Thyroid gland (tissue), 4 donors: ENCODE data around the gene ALDH9A1. TPM values are rescaled to one million over a fixed set of nuclear protein-coding genes. Genes with fewer than 3 reads are reported as not detected.
"Not testable (repeated sequence)": the region's sequence is repeated elsewhere in the genome, so short reads cannot be mapped to it uniquely, and the experiment has no call there.

Experiments
- DNase-seq, 2 donors: peaks; one replicate each; pipeline ENCODE4 v3.0.0-alpha.2; 2019
- H3K27ac ChIP-seq, 3 donors: fragments of 200-600 bp; sonication (generic); 1 replicate in 2 of 3; 2 replicates in 1 of 3; pipeline ENCODE4 v1.5.1; 2016 to 2019; ENCODE audit warnings: mild to moderate bottlenecking in 1 of 3, moderate library complexity in 1 of 3
- H3K27me3 ChIP-seq: fragments of 200-600 bp; sonication (generic); one replicate; pipeline ENCODE4 v1.5.1; 2019
- H3K36me3 ChIP-seq, 2 donors: fragments of 200-600 bp; sonication (generic); one replicate each; pipeline ENCODE4 v1.5.1; 2016 to 2019
- H3K4me1 ChIP-seq, 2 donors: fragments of 200-600 bp; sonication (generic); one replicate each; pipeline ENCODE4 v1.5.1; 2017 to 2019
- H3K4me3 ChIP-seq, 3 donors: fragments of 200-600 bp; sonication (generic); replicated peaks in 1 of 3; 1 replicate in 2 of 3; 2 replicates in 1 of 3; pipeline ENCODE4 v1.5.1; 2016; ENCODE audit warnings: mild to moderate bottlenecking in 1 of 3
- H3K9me3 ChIP-seq: fragments of 200-600 bp; sonication (generic); one replicate; pipeline ENCODE4 v1.5.1; 2017
- POLR2A ChIP-seq, 2 donors: fragments of 450-650 bp; IDR thresholded peaks; one replicate each; pipeline ENCODE4 v1.6.1; 2017; ENCODE audit warnings: antibody characterized with exemption in 2 of 2, mild to moderate bottlenecking in 2 of 2, moderate library complexity in 1 of 2
- WGBS, 2 donors: methylation state at CpG; one replicate each; pipeline ENCODE4 v1.1.5; 2017; 5-methylcytosine and 5-hydroxymethylcytosine counted together
- intact Hi-C: fragments of 100-400 bp; cut with DNase I; formaldehyde crosslinking; loops from one replicate; pipeline ENCODE4 v1.15.1; 2023
- total RNA-seq, 4 donors: library from RNA; depleted of rRNA; stranded (reverse); fragments of >200 nt; gene quantifications; one replicate each; pipeline ENCODE4 v1.2.3, GENCODE V29; 2016
- TF ChIP-seq, protein P1 (sequence below), 6 experiments: fragments of 200-600 bp in 3 of 6; fragments of 450-650 bp in 3 of 6; sonication (generic) in 3 of 6; IDR thresholded peaks; one replicate each; pipeline ENCODE4 v1.5.1; 2016 to 2019; ENCODE audit warnings: antibody characterized with exemption in 6 of 6, mild to moderate bottlenecking in 2 of 6, inconsistent platforms in 1 of 6, moderate library complexity in 1 of 6

Gene ALDH9A1
- total RNA-seq, 4 donors from 2014 or later = 99.7 to 348 (median 192) TPM

- H3K27me3 ChIP-seq = no peaks in the 10 kb centered on the region
- H3K36me3 ChIP-seq = no peaks in the 10 kb centered on the region
- H3K4me1 ChIP-seq = peaks cover 3 to 5% of the 10 kb centered on the region in 2 donors
- 91 to 97% methylated on average over 5 of the region's 5 CpGs for WGBS, 2 donors
- DNase-seq = no peak
- H3K4me3 ChIP-seq = no peak overlapping the region
- no peak overlapping the region for H3K27ac ChIP-seq
- TF ChIP-seq, protein P1, sequence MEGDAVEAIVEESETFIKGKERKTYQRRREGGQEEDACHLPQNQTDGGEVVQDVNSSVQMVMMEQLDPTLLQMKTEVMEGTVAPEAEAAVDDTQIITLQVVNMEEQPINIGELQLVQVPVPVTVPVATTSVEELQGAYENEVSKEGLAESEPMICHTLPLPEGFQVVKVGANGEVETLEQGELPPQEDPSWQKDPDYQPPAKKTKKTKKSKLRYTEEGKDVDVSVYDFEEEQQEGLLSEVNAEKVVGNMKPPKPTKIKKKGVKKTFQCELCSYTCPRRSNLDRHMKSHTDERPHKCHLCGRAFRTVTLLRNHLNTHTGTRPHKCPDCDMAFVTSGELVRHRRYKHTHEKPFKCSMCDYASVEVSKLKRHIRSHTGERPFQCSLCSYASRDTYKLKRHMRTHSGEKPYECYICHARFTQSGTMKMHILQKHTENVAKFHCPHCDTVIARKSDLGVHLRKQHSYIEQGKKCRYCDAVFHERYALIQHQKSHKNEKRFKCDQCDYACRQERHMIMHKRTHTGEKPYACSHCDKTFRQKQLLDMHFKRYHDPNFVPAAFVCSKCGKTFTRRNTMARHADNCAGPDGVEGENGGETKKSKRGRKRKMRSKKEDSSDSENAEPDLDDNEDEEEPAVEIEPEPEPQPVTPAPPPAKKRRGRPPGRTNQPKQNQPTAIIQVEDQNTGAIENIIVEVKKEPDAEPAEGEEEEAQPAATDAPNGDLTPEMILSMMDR (IDR thresholded peaks at IDR 0.05) = no peak
- TF ChIP-seq POLR2A (IDR thresholded peaks at IDR 0.05) = no peak
- intact Hi-C loops = loop anchor here (10.0 kb wide), 1 partner anchor 62 kb away; no protein-coding TSS in a partner anchor
- H3K9me3 ChIP-seq = no peaks in the 10 kb centered on the region
These were observed 14.4 kb upstream of the ALDH9A1 start for GRCh38 chr1:165712764-165713163.

GRCh38 chr1:165707984-165708706 is 9.8 kb upstream of the ALDH9A1 start:
- H3K4me1 ChIP-seq = peaks cover 3 to 5% of the 10 kb centered on the region in 2 donors
- no peaks in the 10 kb centered on the region for H3K36me3 ChIP-seq
- intact Hi-C loops = no loop called here
- no peaks in the 10 kb centered on the region for H3K27me3 ChIP-seq
- no peaks in the 10 kb centered on the region for H3K9me3 ChIP-seq
- DNase-seq = no peak
- WGBS, 2 donors = 78 to 83% methylated on average over 8 to 10 of the region's 11 CpGs
- TF ChIP-seq, protein P1 (IDR thresholded peaks at IDR 0.05) = no peak
- TF ChIP-seq POLR2A (IDR thresholded peaks at IDR 0.05) = no peak
- no peak overlapping the region for H3K27ac ChIP-seq
- no peak overlapping the region for H3K4me3 ChIP-seq

- TF ChIP-seq, protein P1 (IDR thresholded peaks at IDR 0.05) = no peak
- TF ChIP-seq POLR2A (IDR thresholded peaks at IDR 0.05) = no peak
- Histone ChIP-seq H3K9me3 (no peaks in the 10 kb centered on the region), H3K36me3 (no peaks in the 10 kb centered on the region), H3K4me1 (no peaks in the 10 kb centered on the region), H3K27ac (no peak overlapping the region), H3K4me3 (no peak overlapping the region), H3K27me3 (no peaks in the 10 kb centered on the region)
- no peak for DNase-seq
- 79 to 81% methylated on average over 2 of the region's 2 CpGs for WGBS, 2 donors
- intact Hi-C loops = loop anchor here (5.0 kb wide), 1 partner anchor 76 kb away; no protein-coding TSS in a partner anchor
These were observed 5.3 kb upstream of the ALDH9A1 start for GRCh38 chr1:165703648-165704047.

- H3K4me1 ChIP-seq, H3K27me3 ChIP-seq, H3K9me3 ChIP-seq, H3K36me3 ChIP-seq, H3K27ac ChIP-seq, H3K4me3 ChIP-seq: not testable (repeated sequence)
- DNase-seq = peak; percentile 46 to 73
- intact Hi-C loops = loop anchor here (5.0 kb wide), 1 partner anchor 75 kb away; no protein-coding TSS in a partner anchor
- 65 to 77% methylated on average over 7 of the region's 7 CpGs for WGBS, 2 donors
These were observed 3.6 kb upstream of the ALDH9A1 start for GRCh38 chr1:165701922-165702321.

GRCh38 chr1:165699577-165699976 is 1.2 kb upstream of the ALDH9A1 start:
- Histone ChIP-seq H3K4me1 (peaks cover 9 to 28% of the 10 kb centered on the region in 2 donors), H3K36me3 (no peaks in the 10 kb centered on the region), H3K27ac (no peak overlapping the region), H3K9me3 (no peaks in the 10 kb centered on the region), H3K4me3 (no peak overlapping the region), H3K27me3 (no peaks in the 10 kb centered on the region)
- DNase-seq = no peak
- intact Hi-C loops = no loop called here
- TF ChIP-seq POLR2A (IDR thresholded peaks at IDR 0.05) = no peak
- TF ChIP-seq, protein P1 (IDR thresholded peaks at IDR 0.05) = no peak
- WGBS, 2 donors = 92 to 94% methylated on average over 3 of the region's 3 CpGs
